MCF 10A (cell line): Measurements from ENCODE around the gene SNRNP48. TPM values are rescaled to one million over a fixed set of nuclear protein-coding genes. Genes with fewer than 3 reads are reported as not detected.

Experiments used
- BruUV-seq: library from RNA; stranded (reverse); fragments of 400-500 nt; replicated peaks from 2 replicates; lab custom pipeline; 2021; lab: Mats Ljungman, UMichigan
- CTCF ChIA-PET: fragments of 300-600 bp; sonication (Branson Sonifier 250); formaldehyde crosslinking; extraction: SDS; loops from one replicate; lab custom pipeline; 2021; ENCODE audit warnings: antibody characterized with exemption, inconsistent platforms; lab: Yijun Ruan, JAX
- POLR2A ChIA-PET: fragments of 300-600, 350-650 bp; sonication (Branson Sonifier 250); formaldehyde crosslinking; extraction: SDS; loops from one replicate; lab custom pipeline; 2020; ENCODE audit warnings: antibody characterized with exemption, inconsistent platforms; lab: Yijun Ruan, JAX
- DNase-seq: peaks from one replicate; pipeline ENCODE4 v3.0.0-alpha.2; 2018; ENCODE audit not compliant: unreplicated experiment
- H3K27ac Mint-ChIP-seq: one replicate; pipeline ENCODE4 v1.8.0; 2022; ENCODE audit warnings: mild to moderate bottlenecking, low read depth, mixed read lengths; ENCODE audit not compliant: unreplicated experiment
- H3K27me3 Mint-ChIP-seq: one replicate; pipeline ENCODE4 v1.8.0; 2022; ENCODE audit warnings: mixed read lengths; ENCODE audit not compliant: insufficient read depth, unreplicated experiment
- H3K36me3 Mint-ChIP-seq: one replicate; pipeline ENCODE4 v1.8.0; 2022; ENCODE audit warnings: mild to moderate bottlenecking, moderate library complexity, mixed read lengths; ENCODE audit not compliant: insufficient read depth, unreplicated experiment
- H3K4me1 Mint-ChIP-seq: one replicate; pipeline ENCODE4 v1.8.0; 2022; ENCODE audit warnings: mixed read lengths; ENCODE audit not compliant: insufficient read depth, unreplicated experiment
- H3K4me3 Mint-ChIP-seq: one replicate; pipeline ENCODE4 v1.8.0; 2022; ENCODE audit warnings: mild to moderate bottlenecking, moderate library complexity, mixed read lengths; ENCODE audit not compliant: unreplicated experiment
- H3K9me3 Mint-ChIP-seq: one replicate; pipeline ENCODE4 v1.8.0; 2022; ENCODE audit warnings: mixed read lengths; ENCODE audit not compliant: unreplicated experiment
- CTCF ChIP-seq: fragments of 200-600 bp; IDR thresholded peaks from one replicate; pipeline ENCODE4 v1.8.0; 2022; ENCODE audit warnings: antibody characterized with exemption, mild to moderate bottlenecking; ENCODE audit not compliant: unreplicated experiment
- intact Hi-C: fragments of 100-400 bp; cut with micrococcal nuclease; formaldehyde crosslinking; loops from 2 replicates; pipeline ENCODE4 v1.14.1; 2022
- total RNA-seq: library from RNA; stranded (reverse); gene quantifications from 2 replicates; pipeline ENCODE4 v1.2.3, GENCODE V29; 2022

The SNRNP48 gene
- total RNA-seq, 1 experiment from 2014 or later = 10.2 TPM

GRCh38 chr6:7631466-7631865 lies 41.5 kb downstream of the SNRNP48 start:
- TF ChIP-seq CTCF = no peak
- H3K36me3 Mint-ChIP-seq = no peaks in the 10 kb centered on the region
- BruUV-seq = no TSS peak
- no peak overlapping the region for H3K27ac Mint-ChIP-seq
- no peak for DNase-seq
- H3K4me3 Mint-ChIP-seq = no peak overlapping the region
- H3K9me3 Mint-ChIP-seq = peaks cover 7% of the 10 kb centered on the region
- POLR2A ChIA-PET = no interaction called here
- H3K27me3 Mint-ChIP-seq = no peaks in the 10 kb centered on the region
- no peaks in the 10 kb centered on the region for H3K4me1 Mint-ChIP-seq
- intact Hi-C loops = no loop called here
- CTCF ChIA-PET = interaction anchor here (0.6 to 1.3 kb wide), 2 partner anchors 15 to 21 kb away, joined by 3 to 5 read pairs; no protein-coding TSS in a partner anchor

- intact Hi-C loops = no loop called here
- POLR2A ChIA-PET = no interaction called here
- Mint-ChIP-seq H3K27ac (no peak overlapping the region), H3K4me3 (no peak overlapping the region), H3K9me3 (peaks cover 3% of the 10 kb centered on the region), H3K4me1 (no peaks in the 10 kb centered on the region), H3K36me3 (no peaks in the 10 kb centered on the region), H3K27me3 (no peaks in the 10 kb centered on the region)
- BruUV-seq = no TSS peak
- CTCF ChIA-PET = no interaction called here
- TF ChIP-seq CTCF = no peak
- DNase-seq = no peak
Measured at GRCh38 chr6:7632501-7633290, 42.7 kb downstream of the SNRNP48 start.

GRCh38 chr6:7633361-7633760 lies 43.4 kb downstream of the SNRNP48 start:
- TF ChIP-seq CTCF = no peak
- Mint-ChIP-seq H3K36me3 (no peaks in the 10 kb centered on the region), H3K27ac (no peak overlapping the region), H3K9me3 (no peaks in the 10 kb centered on the region), H3K4me3 (no peak overlapping the region), H3K4me1 (no peaks in the 10 kb centered on the region), H3K27me3 (no peaks in the 10 kb centered on the region)
- CTCF ChIA-PET = no interaction called here
- intact Hi-C loops = no loop called here
- POLR2A ChIA-PET = interaction anchor here (0.7 kb wide), 1 partner anchor 23 kb away, joined by 3 read pairs; no protein-coding TSS in a partner anchor
- no peak for DNase-seq
- no TSS peak for BruUV-seq

- Mint-ChIP-seq H3K4me3 (no peak overlapping the region), H3K27ac (no peak overlapping the region), H3K4me1 (peaks cover 6% of the 10 kb centered on the region), H3K9me3 (no peaks in the 10 kb centered on the region), H3K36me3 (peaks cover 4% of the 10 kb centered on the region), H3K27me3 (no peaks in the 10 kb centered on the region)
- BruUV-seq = no TSS peak
- intact Hi-C loops = no loop called here
- ChIA-PET POLR2A (no interaction called here), CTCF (no interaction called here)
- TF ChIP-seq CTCF = no peak
- DNase-seq = no peak
Measured at GRCh38 chr6:7636151-7636550, 46.2 kb downstream of the SNRNP48 start.
